Mesendoderm (in vitro differentiated cells): Measurements from ENCODE around the gene LTO1.
"Not testable (repeated sequence)": the region's sequence is repeated elsewhere in the genome, so short reads cannot be mapped to it uniquely, and the experiment has no call there.

ENCODE experiments used
- DNase-seq: peaks from one replicate; pipeline ENCODE4 v3.0.0; 2013
- H2AK5ac ChIP-seq: 2 replicates; pipeline ENCODE4 v1.6.1; 2013; ENCODE audit warnings: low read length, inconsistent platforms
- H2BK120ac ChIP-seq: 2 replicates; pipeline ENCODE4 v1.6.1; 2013; ENCODE audit warnings: low read depth, mild to moderate bottlenecking, low read length, moderate library complexity, mixed read lengths
- H2BK15ac ChIP-seq: replicated peaks from 2 replicates; pipeline ENCODE4 v1.6.1; 2013; ENCODE audit warnings: low read depth, mild to moderate bottlenecking, moderate library complexity
- H2BK5ac ChIP-seq: 2 replicates; pipeline ENCODE4 v1.6.1; 2013; ENCODE audit warnings: low read length, inconsistent platforms
- H3K18ac ChIP-seq: 2 replicates; pipeline ENCODE4 v1.6.1; 2013; ENCODE audit warnings: mild to moderate bottlenecking, low read length, mixed read lengths
- H3K23ac ChIP-seq: one replicate; pipeline ENCODE4 v1.6.1; 2013; ENCODE audit warnings: low read length
- H3K27ac ChIP-seq: 2 replicates; pipeline ENCODE4 v1.5.1; 2013; ENCODE audit warnings: low read depth, mild to moderate bottlenecking, inconsistent platforms, low read length, moderate library complexity
- H3K27me3 ChIP-seq: 2 replicates; pipeline ENCODE4 v1.6.1; 2013; ENCODE audit warnings: low read length, control low read depth, mild to moderate bottlenecking, inconsistent platforms; ENCODE audit not compliant: insufficient read depth, poor library complexity
- H3K36me3 ChIP-seq: 2 replicates; pipeline ENCODE4 v1.6.1; 2013; ENCODE audit warnings: low read length, inconsistent platforms; ENCODE audit not compliant: control insufficient read depth, insufficient read depth
- H3K4ac ChIP-seq: one replicate; pipeline ENCODE4 v1.6.1; 2013; ENCODE audit warnings: low read depth, mild to moderate bottlenecking, low read length, moderate library complexity
- H3K4me1 ChIP-seq: 2 replicates; pipeline ENCODE4 v1.6.1; 2013; ENCODE audit warnings: low read depth, low read length, inconsistent platforms; ENCODE audit not compliant: control insufficient read depth
- H3K4me2 ChIP-seq: 2 replicates; pipeline ENCODE4 v1.6.1; 2013; ENCODE audit warnings: low read length
- H3K4me3 ChIP-seq: 2 replicates; pipeline ENCODE4 v1.5.1; 2013; ENCODE audit warnings: mild to moderate bottlenecking, low read length
- H3K56ac ChIP-seq: one replicate; pipeline ENCODE4 v1.6.1; 2013; ENCODE audit warnings: low read length
- H3K79me1 ChIP-seq: 2 replicates; pipeline ENCODE4 v1.6.1; 2013; ENCODE audit warnings: low read length, inconsistent platforms
- H3K79me2 ChIP-seq: 2 replicates; pipeline ENCODE4 v1.6.1; 2013; ENCODE audit warnings: mild to moderate bottlenecking, low read length; ENCODE audit not compliant: control insufficient read depth, insufficient read depth
- H3K9ac ChIP-seq: 2 replicates; pipeline ENCODE4 v1.6.1; 2013; ENCODE audit warnings: low read length, inconsistent platforms
- H4K5ac ChIP-seq: one replicate; pipeline ENCODE4 v1.6.1; 2013; ENCODE audit warnings: low read length
- H4K8ac ChIP-seq: one replicate; pipeline ENCODE4 v1.6.1; 2013; ENCODE audit warnings: low read depth, mild to moderate bottlenecking, control low read depth, low read length, moderate library complexity
- WGBS: extraction: QIAGEN DNeasy Blood & Tissue Kit; methylation state at CpG from one replicate; pipeline ENCODE4 v1.1.7; 2013; ENCODE audit warnings: low lambda C conversion rate, missing lambda C conversion rate; ENCODE audit not compliant: insufficient coverage; ENCODE audit errors: extremely low coverage; 5-methylcytosine and 5-hydroxymethylcytosine counted together

The LTO1 gene

GRCh38 chr11:69698362-69698761 lies 23.2 kb upstream of the LTO1 start:
- no peak overlapping the region for H2AK5ac ChIP-seq
- H4K8ac ChIP-seq: no peak overlapping the region
- no peaks in the 10 kb centered on the region for H3K36me3 ChIP-seq
- H3K4me1 ChIP-seq: no peaks in the 10 kb centered on the region
- no peaks in the 10 kb centered on the region for H3K27me3 ChIP-seq
- H3K56ac ChIP-seq: no peak overlapping the region
- no peaks in the 10 kb centered on the region for H3K79me1 ChIP-seq
- H3K4me2 ChIP-seq: no peak overlapping the region
- H2BK15ac ChIP-seq: no peak overlapping the region
- no peak overlapping the region for H3K18ac ChIP-seq
- H2BK5ac ChIP-seq: no peak overlapping the region
- WGBS: no CpG with 5 or more reads among the region's 2 CpGs
- H3K23ac ChIP-seq: no peak overlapping the region
- H3K79me2 ChIP-seq: no peaks in the 10 kb centered on the region
- no peak overlapping the region for H3K4me3 ChIP-seq
- H3K27ac ChIP-seq: no peak overlapping the region
- H2BK120ac ChIP-seq: no peak overlapping the region
- DNase-seq: no peak
- H3K9ac ChIP-seq: no peak overlapping the region
- H4K5ac ChIP-seq: no peak overlapping the region
- H3K4ac ChIP-seq: no peak overlapping the region

- H2BK15ac ChIP-seq: no peak overlapping the region
- H3K56ac ChIP-seq: no peak overlapping the region
- no peak overlapping the region for H2BK120ac ChIP-seq
- H3K79me2 ChIP-seq: no peaks in the 10 kb centered on the region
- H3K4ac ChIP-seq: no peak overlapping the region
- H3K9ac ChIP-seq: no peak overlapping the region
- no peak overlapping the region for H3K23ac ChIP-seq
- H2AK5ac ChIP-seq: no peak overlapping the region
- DNase-seq: no peak
- no peak overlapping the region for H2BK5ac ChIP-seq
- no peak overlapping the region for H3K4me2 ChIP-seq
- H3K18ac ChIP-seq: no peak overlapping the region
- H3K79me1 ChIP-seq: no peaks in the 10 kb centered on the region
- no peaks in the 10 kb centered on the region for H3K36me3 ChIP-seq
- H4K5ac ChIP-seq: no peak overlapping the region
- H3K4me3 ChIP-seq: no peak overlapping the region
- no peaks in the 10 kb centered on the region for H3K27me3 ChIP-seq
- H4K8ac ChIP-seq: no peak overlapping the region
- H3K4me1 ChIP-seq: no peaks in the 10 kb centered on the region
- 100% methylated on average over 1 of the region's 10 CpGs for WGBS
- no peak overlapping the region for H3K27ac ChIP-seq
Observed at GRCh38 chr11:69697861-69698260, 22.7 kb upstream of the LTO1 start.

- no peak overlapping the region for H3K56ac ChIP-seq
Observed at GRCh38 chr11:69697469-69697843, 22.3 kb upstream of the LTO1 start.

GRCh38 chr11:69696749-69697468 lies 21.8 kb upstream of the LTO1 start:
- no CpG with 5 or more reads among the region's 15 CpGs for WGBS
- DNase-seq: no peak
- H3K4me1 ChIP-seq: no peaks in the 10 kb centered on the region
- H3K23ac ChIP-seq: no peak overlapping the region
- no peaks in the 10 kb centered on the region for H3K27me3 ChIP-seq
- H4K5ac ChIP-seq: no peak overlapping the region
- H3K18ac ChIP-seq: no peak overlapping the region
- H3K27ac ChIP-seq: no peak overlapping the region
- no peak overlapping the region for H3K4ac ChIP-seq
- no peaks in the 10 kb centered on the region for H3K79me2 ChIP-seq
- H2BK15ac ChIP-seq: no peak overlapping the region
- no peak overlapping the region for H3K56ac ChIP-seq
- H3K36me3 ChIP-seq: no peaks in the 10 kb centered on the region
- H3K9ac ChIP-seq: no peak overlapping the region
- H2BK5ac ChIP-seq: no peak overlapping the region
- H4K8ac ChIP-seq: no peak overlapping the region
- no peak overlapping the region for H2AK5ac ChIP-seq
- no peak overlapping the region for H2BK120ac ChIP-seq
- H3K4me3 ChIP-seq: no peak overlapping the region
- no peak overlapping the region for H3K4me2 ChIP-seq
- H3K79me1 ChIP-seq: no peaks in the 10 kb centered on the region

More at GRCh38 chr11:69697469-69697843, 22.3 kb upstream of the LTO1 start:
- Histone ChIP-seq H3K36me3 (no peaks in the 10 kb centered on the region), H3K79me1 (no peaks in the 10 kb centered on the region), H3K4me1 (no peaks in the 10 kb centered on the region), H3K79me2 (no peaks in the 10 kb centered on the region), H3K4ac (no peak overlapping the region), H4K8ac (no peak overlapping the region), H3K4me2 (no peak overlapping the region), H2BK15ac (no peak overlapping the region), H2BK5ac (no peak overlapping the region), H4K5ac (no peak overlapping the region), H2BK120ac (no peak overlapping the region), H3K27me3 (no peaks in the 10 kb centered on the region), H3K23ac (no peak overlapping the region), H2AK5ac (no peak overlapping the region), H3K18ac (no peak overlapping the region), H3K9ac (no peak overlapping the region), H3K4me3 (no peak overlapping the region), H3K27ac (no peak overlapping the region)
- no peak for DNase-seq
- no CpG with 5 or more reads among the region's 8 CpGs for WGBS

GRCh38 chr11:69695995-69696394 lies 20.8 kb upstream of the LTO1 start:
- not testable (repeated sequence) for H2AK5ac ChIP-seq, H2BK120ac ChIP-seq, H4K5ac ChIP-seq, DNase-seq, H3K79me2 ChIP-seq, H2BK5ac ChIP-seq, H3K27ac ChIP-seq, H3K9ac ChIP-seq, H2BK15ac ChIP-seq, H3K4me3 ChIP-seq, H3K23ac ChIP-seq, H3K4me2 ChIP-seq, H3K27me3 ChIP-seq, H3K79me1 ChIP-seq, H4K8ac ChIP-seq, H3K36me3 ChIP-seq, H3K18ac ChIP-seq, H3K4ac ChIP-seq, H3K4me1 ChIP-seq, H3K56ac ChIP-seq
- no CpG with 5 or more reads among the region's 6 CpGs for WGBS

- Histone ChIP-seq H3K18ac (no peak overlapping the region), H3K79me2 (no peaks in the 10 kb centered on the region), H2BK15ac (no peak overlapping the region), H3K4me1 (no peaks in the 10 kb centered on the region), H2AK5ac (no peak overlapping the region), H3K4me2 (no peak overlapping the region), H3K4me3 (no peak overlapping the region), H3K36me3 (no peaks in the 10 kb centered on the region), H3K23ac (no peak overlapping the region), H3K9ac (no peak overlapping the region), H3K4ac (no peak overlapping the region), H3K79me1 (no peaks in the 10 kb centered on the region), H4K8ac (no peak overlapping the region), H2BK5ac (no peak overlapping the region), H2BK120ac (no peak overlapping the region), H3K56ac (no peak overlapping the region), H3K27ac (no peak overlapping the region), H3K27me3 (no peaks in the 10 kb centered on the region), H4K5ac (no peak overlapping the region)
- no peak for DNase-seq
- no CpG with 5 or more reads among the region's 7 CpGs for WGBS
Observed at GRCh38 chr11:69695581-69695980, 20.4 kb upstream of the LTO1 start.
